DMS114 treated with DMSO at 0.1 percent for 48 hours (cell line): Measurements from ENCODE around the gene TGM6.

Experiments
- DNase-seq: peaks from one replicate; lab custom pipeline; 2025; ENCODE audit not compliant: unreplicated experiment; lab: John Stamatoyannopoulos, UW

The TGM6 gene

GRCh38 chr20:2480381-2480780 is 99.7 kb downstream of the TGM6 start:
- DNase-seq = no peak
